H1 (cell line): Measurements from ENCODE around the gene UFC1. TPM values are rescaled to one million over a fixed set of nuclear protein-coding genes. Genes with fewer than 3 reads are reported as not detected.

Experiments
- ATF3 ChIP-seq: IDR thresholded peaks from 2 replicates; pipeline ENCODE4 v1.6.1; 2011; ENCODE audit warnings: low read depth, mild to moderate bottlenecking, low read length; ENCODE audit not compliant: insufficient read depth
- CBX8 ChIP-seq: fragments of 300-800, 300-1000 bp; sonication (generic); IDR thresholded peaks from 2 replicates; pipeline ENCODE4 v1.7.1; 2016; ENCODE audit warnings: low read depth, low read length, borderline replicate concordance
- CHD1 ChIP-seq: IDR thresholded peaks from 2 replicates; pipeline ENCODE4 v1.6.1; 2012; ENCODE audit warnings: low read depth, low read length, improper control_type of control experiment
- FOSL1 ChIP-seq: IDR thresholded peaks from 2 replicates; pipeline ENCODE4 v1.6.1; 2011; ENCODE audit warnings: mild to moderate bottlenecking, low read depth, low read length, moderate library complexity; ENCODE audit not compliant: insufficient read depth
- GABPA ChIP-seq: IDR thresholded peaks from 2 replicates; pipeline ENCODE4 v1.6.1; 2011; ENCODE audit warnings: mild to moderate bottlenecking, low read length, moderate library complexity, borderline replicate concordance; ENCODE audit not compliant: insufficient read depth
- HDAC6 ChIP-seq: IDR thresholded peaks from one replicate; pipeline ENCODE4 v1.7.1; 2012; ENCODE audit warnings: low read depth, mild to moderate bottlenecking, inconsistent platforms, low read length, moderate library complexity
- MAFK ChIP-seq: IDR thresholded peaks from 2 replicates; pipeline ENCODE4 v1.6.1; 2012; ENCODE audit warnings: low read depth, mild to moderate bottlenecking, improper control_type of control experiment, low read length
- NRF1 ChIP-seq: IDR thresholded peaks from 2 replicates; pipeline ENCODE4 v1.6.1; 2011; ENCODE audit warnings: mild to moderate bottlenecking, low read depth, low read length, improper control_type of control experiment
- RAD21 ChIP-seq, 2 experiments: IDR thresholded peaks in 1 of 2; conservative IDR thresholded peaks in 1 of 2; 2 replicates each; pipeline ENCODE4 v1.6.1; 2011; ENCODE audit warnings: low read depth in 2 of 2, low read length in 2 of 2, improper control_type of control experiment in 1 of 2, inconsistent platforms in 1 of 2, mild to moderate bottlenecking in 1 of 2, moderate library complexity in 1 of 2
- RNF2 ChIP-seq: fragments of 200-900, 300-1000 bp; sonication (generic); IDR thresholded peaks from 2 replicates; pipeline ENCODE4 v1.7.1; 2016; ENCODE audit warnings: borderline replicate concordance, low read depth, mild to moderate bottlenecking, antibody characterized with exemption, low read length; ENCODE audit not compliant: poor library complexity, severe bottlenecking; ENCODE audit errors: missing control alignments
- SIN3A ChIP-seq, 2 experiments: IDR thresholded peaks in 1 of 2; conservative IDR thresholded peaks in 1 of 2; 2 replicates each; pipeline ENCODE4 v1.6.1; 2011 to 2012; ENCODE audit warnings: low read length in 2 of 2, improper control_type of control experiment in 1 of 2, low read depth in 1 of 2, mild to moderate bottlenecking in 1 of 2
- SIRT6 ChIP-seq: IDR thresholded peaks from one replicate; pipeline ENCODE4 v1.7.1; 2012; ENCODE audit warnings: low read length, inconsistent platforms
- SP2 ChIP-seq: IDR thresholded peaks from 2 replicates; pipeline ENCODE4 v1.6.1; 2012; ENCODE audit warnings: mild to moderate bottlenecking, low read length, inconsistent platforms
- TAF7 ChIP-seq: optimal IDR thresholded peaks from 2 replicates; pipeline ENCODE3; 2011; ENCODE audit warnings: low read depth, mild to moderate bottlenecking, inconsistent platforms, low read length, moderate library complexity, borderline replicate concordance
- TBP ChIP-seq: IDR thresholded peaks from 2 replicates; pipeline ENCODE4 v1.6.1; 2011; ENCODE audit warnings: low read depth, low read length, improper control_type of control experiment
- USF2 ChIP-seq: IDR thresholded peaks from 2 replicates; pipeline ENCODE4 v1.6.1; 2011; ENCODE audit warnings: low read length, improper control_type of control experiment
- polyA plus RNA-seq, 7 experiments: library from polyadenylated mRNA; depleted of rRNA in 3 of 7; stranded (reverse) in 5 of 7; unstranded in 2 of 7; fragments of >200 nt in 5 of 7; fragments of 200-250 nt in 2 of 7; gene quantifications; 1 replicate in 5 of 7; 2 replicates in 1 of 7; 4 replicates in 1 of 7; pipeline versions ENCODE4 v1.2.1 to v1.2.3, GENCODE V29; 2011 to 2013; ENCODE audit warnings: missing spikeins in 2 of 7, mixed read lengths in 2 of 7
- total RNA-seq: library from RNA; stranded (reverse); fragmentation: NEBNext Ultra II Directional; extraction: Animal tissue kit (Norgen Biotek cat#: 25700); gene quantifications from 2 replicates; pipeline ENCODE4 v1.2.1, GENCODE V29; 2021

UFC1 gene
- total and polyA plus RNA-seq, 2 of the 8 experiments (the other 6 are each of a cell fraction or from before 2014, with no cell fraction given), result 67.8 to 102 TPM

GRCh38 chr1:161165742-161166668 lies 12.2 kb downstream of the UFC1 start, which contains the start of gene PPOX (continued):
- TF ChIP-seq GABPA, result no peak
- TF ChIP-seq ATF3, result no peak
- no peak for TF ChIP-seq MAFK
- TF ChIP-seq RAD21 (IDR thresholded peaks at IDR 0.05 in 1 of 2, conservative IDR thresholded peaks at IDR 0.05 in 1 of 2; ENCODE audit: low read depth in 2 of 2, low read length in 2 of 2), result no peak
- TF ChIP-seq SIN3A (conservative IDR thresholded peaks at IDR 0.05 in 1 of 2, IDR thresholded peaks at IDR 0.05 in 1 of 2; ENCODE audit: low read depth in 1 of 2, low read length in 2 of 2), result peak; percentile 21 to 85; a peak in 3 of 4 replicates
- TF ChIP-seq NRF1, result no peak
- TF ChIP-seq SIRT6, result no peak
- TF ChIP-seq CBX8, result no peak
- no peak for TF ChIP-seq SP2
- no peak for TF ChIP-seq CHD1
- TF ChIP-seq FOSL1, result no peak
- TF ChIP-seq TBP, result peak; percentile 63; the same call in 1 of the 2 replicates
- no peak for TF ChIP-seq TAF7
- TF ChIP-seq RNF2, result no peak
- TF ChIP-seq HDAC6, result no peak
- TF ChIP-seq USF2, result no peak
- TF ChIP-seq, all 59 proteins: peak for 21
